Measurements from ENCODE around the gene CBLIF.

- TF ChIP-seq, protein P1, sequence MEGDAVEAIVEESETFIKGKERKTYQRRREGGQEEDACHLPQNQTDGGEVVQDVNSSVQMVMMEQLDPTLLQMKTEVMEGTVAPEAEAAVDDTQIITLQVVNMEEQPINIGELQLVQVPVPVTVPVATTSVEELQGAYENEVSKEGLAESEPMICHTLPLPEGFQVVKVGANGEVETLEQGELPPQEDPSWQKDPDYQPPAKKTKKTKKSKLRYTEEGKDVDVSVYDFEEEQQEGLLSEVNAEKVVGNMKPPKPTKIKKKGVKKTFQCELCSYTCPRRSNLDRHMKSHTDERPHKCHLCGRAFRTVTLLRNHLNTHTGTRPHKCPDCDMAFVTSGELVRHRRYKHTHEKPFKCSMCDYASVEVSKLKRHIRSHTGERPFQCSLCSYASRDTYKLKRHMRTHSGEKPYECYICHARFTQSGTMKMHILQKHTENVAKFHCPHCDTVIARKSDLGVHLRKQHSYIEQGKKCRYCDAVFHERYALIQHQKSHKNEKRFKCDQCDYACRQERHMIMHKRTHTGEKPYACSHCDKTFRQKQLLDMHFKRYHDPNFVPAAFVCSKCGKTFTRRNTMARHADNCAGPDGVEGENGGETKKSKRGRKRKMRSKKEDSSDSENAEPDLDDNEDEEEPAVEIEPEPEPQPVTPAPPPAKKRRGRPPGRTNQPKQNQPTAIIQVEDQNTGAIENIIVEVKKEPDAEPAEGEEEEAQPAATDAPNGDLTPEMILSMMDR (IDR thresholded peaks at IDR 0.05) = no peak
- TF ChIP-seq POLR2A (IDR thresholded peaks at IDR 0.05) = no peak
These were observed 52.8 kb downstream of the CBLIF start for GRCh38 chr11:59792507-59792906.

All from testis (tissue), 2 donors.